ENCODE results near the gene FGFRL1. TPM values are rescaled to one million over a fixed set of nuclear protein-coding genes. Genes with fewer than 3 reads are reported as not detected.

The FGFRL1 gene
- total and polyA plus RNA-seq, 2 of the 13 experiments (the other 11 are each of a cell fraction or from before 2014, with no cell fraction given): 19.1 to 30.6 TPM

DNA sequence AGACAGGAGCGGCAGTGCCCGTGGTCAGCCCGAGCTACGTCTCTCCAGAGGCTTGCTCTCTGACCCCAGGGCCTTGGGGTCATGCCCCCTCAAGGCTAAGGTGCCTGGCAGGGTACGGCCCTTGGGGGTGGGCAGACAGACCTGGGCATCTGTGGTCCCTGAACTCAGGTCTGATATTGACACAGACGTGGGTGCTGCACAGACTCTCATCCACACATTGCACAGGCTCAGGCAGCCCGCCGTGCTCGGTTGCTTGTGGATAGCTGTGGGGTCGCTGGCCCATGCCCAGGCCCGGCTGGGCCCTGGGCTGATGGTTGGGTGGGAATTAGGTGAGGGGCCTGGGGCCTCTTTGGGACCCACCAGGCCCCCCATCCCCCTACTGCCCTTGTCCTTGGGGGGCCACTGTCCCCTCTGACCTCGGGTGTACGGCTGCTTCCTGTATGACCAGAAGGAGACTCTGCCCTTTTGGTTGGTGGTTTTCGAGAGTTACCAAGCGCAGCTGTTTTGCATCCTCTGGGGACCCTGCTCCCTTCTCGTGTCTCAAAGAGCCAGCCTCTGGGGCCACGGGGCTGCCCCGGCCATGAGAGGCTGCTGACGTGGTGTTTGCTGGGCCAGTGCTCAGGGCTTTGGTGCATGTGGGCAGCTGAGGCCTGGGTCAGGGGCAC, 10.1 kb downstream of the FGFRL1 start:
- CTCF ChIA-PET (ENCODE audit: low intra/inter-chr PET ratio, low total read pairs): no interaction called here
- no peak overlapping the region for H3K4me2 ChIP-seq (ENCODE audit: low read depth, low read length)
- no peak for DNase-seq (ENCODE audit: low spot score)
- H3K36me3 ChIP-seq (replicated peaks in 1 of 2; ENCODE audit: control insufficient read depth in 1 of 2, insufficient read depth in 2 of 2, low read length in 2 of 2): peaks cover 8 to 12% of the 10 kb centered on the region in 2 experiments; a peak in 4 of 5 replicates
- H3K4me3 ChIP-seq (replicated peaks in 1 of 3; ENCODE audit: insufficient read depth in 1 of 3, low read depth in 2 of 3, low read length in 3 of 3): no peak overlapping the region
- in situ Hi-C loops (cut with HindIII; ENCODE audit: extremely low pct_ligation_motif_present, low pct_unique_long_range_greater_than_20kb): no loop called here
- no peak overlapping the region for H2AFZ ChIP-seq (ENCODE audit: low read length)
- ATAC-seq: no peak
- no peak overlapping the region for H3K9ac ChIP-seq (ENCODE audit: insufficient read depth, low read depth, low read length)
- no peaks in the 10 kb centered on the region for H3K4me1 ChIP-seq (ENCODE audit: insufficient read depth, low read length)
- no peaks in the 10 kb centered on the region for H3K79me2 ChIP-seq (ENCODE audit: insufficient read depth, low read length)
- intact Hi-C loops (cut with micrococcal nuclease; ENCODE audit: unreplicated experiment): no loop called here
- H3K27ac ChIP-seq (ENCODE audit: extremely low read length, insufficient read depth, low read length): no peak overlapping the region
- 80% methylated on average over 2 of the region's 19 CpGs for WGBS (ENCODE audit: low lambda C conversion rate)
- H4K20me1 ChIP-seq (ENCODE audit: insufficient read depth, low read length): no peaks in the 10 kb centered on the region
- no peaks in the 10 kb centered on the region for H3K27me3 ChIP-seq (ENCODE audit: control insufficient read depth in 1 of 2, insufficient read depth in 2 of 2, low read length in 2 of 2)
- H3K9me3 ChIP-seq (ENCODE audit: low read length): no peaks in the 10 kb centered on the region
- TF ChIP-seq MEIS1 (CRISPR knock-in tag; IDR thresholded peaks at IDR 0.05; ENCODE audit: borderline replicate concordance) (no peak), NFIB (CRISPR knock-in tag; IDR thresholded peaks at IDR 0.05; ENCODE audit: borderline replicate concordance) (no peak), AGO2 (optimal IDR thresholded peaks at IDR 0.05; ENCODE audit: low read depth, low read length) (peak; percentile 36), RBFOX2 (IDR thresholded peaks at IDR 0.05; ENCODE audit: low read depth, low read length) (peak; percentile 5; the same call in 1 of the 2 replicates)
- TF ChIP-seq, protein P1, sequence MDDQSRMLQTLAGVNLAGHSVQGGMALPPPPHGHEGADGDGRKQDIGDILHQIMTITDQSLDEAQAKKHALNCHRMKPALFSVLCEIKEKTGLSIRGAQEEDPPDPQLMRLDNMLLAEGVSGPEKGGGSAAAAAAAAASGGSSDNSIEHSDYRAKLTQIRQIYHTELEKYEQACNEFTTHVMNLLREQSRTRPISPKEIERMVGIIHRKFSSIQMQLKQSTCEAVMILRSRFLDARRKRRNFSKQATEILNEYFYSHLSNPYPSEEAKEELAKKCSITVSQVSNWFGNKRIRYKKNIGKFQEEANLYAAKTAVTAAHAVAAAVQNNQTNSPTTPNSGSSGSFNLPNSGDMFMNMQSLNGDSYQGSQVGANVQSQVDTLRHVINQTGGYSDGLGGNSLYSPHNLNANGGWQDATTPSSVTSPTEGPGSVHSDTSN (CRISPR knock-in tag; IDR thresholded peaks at IDR 0.05; ENCODE audit: borderline replicate concordance): no peak
- FAIRE-seq: no peak
- no TSS peak for BruUV-seq (replicated peaks)
- POLR2A ChIA-PET: no interaction called here

DNA sequence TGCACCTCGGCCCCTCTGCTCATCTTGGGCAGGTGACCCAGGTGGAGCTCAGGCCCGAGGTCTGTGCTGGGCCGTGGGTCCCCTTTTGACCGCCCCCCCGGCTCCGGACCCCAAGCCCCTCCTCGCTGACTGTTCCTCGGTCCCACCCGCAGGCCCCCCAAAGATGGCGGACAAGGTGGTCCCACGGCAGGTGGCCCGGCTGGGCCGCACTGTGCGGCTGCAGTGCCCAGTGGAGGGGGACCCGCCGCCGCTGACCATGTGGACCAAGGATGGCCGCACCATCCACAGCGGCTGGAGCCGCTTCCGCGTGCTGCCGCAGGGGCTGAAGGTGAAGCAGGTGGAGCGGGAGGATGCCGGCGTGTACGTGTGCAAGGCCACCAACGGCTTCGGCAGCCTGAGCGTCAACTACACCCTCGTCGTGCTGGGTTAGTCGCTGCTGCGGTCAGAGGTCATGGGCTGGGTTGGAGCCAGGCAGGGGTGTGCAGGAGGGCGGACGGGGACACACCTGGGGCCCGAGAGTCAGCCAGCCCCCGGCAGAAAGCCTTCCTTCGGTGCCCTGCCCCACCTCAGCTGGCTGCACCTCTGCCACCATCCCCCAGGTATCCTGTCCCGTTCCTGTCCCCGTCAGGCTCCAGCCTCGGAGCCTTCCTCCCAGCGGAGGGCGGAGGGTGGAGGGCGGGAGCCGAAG, 10.8 kb downstream of the FGFRL1 start:
- no TSS peak for BruUV-seq (replicated peaks)
- H4K20me1 ChIP-seq (ENCODE audit: insufficient read depth, low read length): no peaks in the 10 kb centered on the region
- WGBS (ENCODE audit: low lambda C conversion rate): 96% methylated on average over 14 of the region's 46 CpGs
- H3K4me2 ChIP-seq (ENCODE audit: low read depth, low read length): no peak overlapping the region
- H2AFZ ChIP-seq (ENCODE audit: low read length): no peak overlapping the region
- peak; percentile 59 for TF ChIP-seq RBFOX2 (IDR thresholded peaks at IDR 0.05; ENCODE audit: low read depth, low read length)
- TF ChIP-seq ZNF552 (CRISPR knock-in tag; IDR thresholded peaks at IDR 0.05; ENCODE audit: borderline replicate concordance): no peak
- intact Hi-C loops (cut with micrococcal nuclease; ENCODE audit: unreplicated experiment) (no loop called here), in situ Hi-C loops (cut with HindIII; ENCODE audit: extremely low pct_ligation_motif_present, low pct_unique_long_range_greater_than_20kb) (no loop called here)
- H3K4me3 ChIP-seq (replicated peaks in 1 of 3; ENCODE audit: insufficient read depth in 1 of 3, low read depth in 2 of 3, low read length in 3 of 3): no peak overlapping the region
- no peak overlapping the region for H3K27ac ChIP-seq (ENCODE audit: extremely low read length, insufficient read depth, low read length)
- FAIRE-seq (no peak), ATAC-seq (no peak), DNase-seq (ENCODE audit: low spot score) (no peak)
- ChIA-PET POLR2A (no interaction called here), CTCF (ENCODE audit: low intra/inter-chr PET ratio, low total read pairs) (no interaction called here)
- no peaks in the 10 kb centered on the region for H3K9me3 ChIP-seq (ENCODE audit: low read length)
- no peak overlapping the region for H3K9ac ChIP-seq (ENCODE audit: insufficient read depth, low read depth, low read length)
- no peaks in the 10 kb centered on the region for H3K79me2 ChIP-seq (ENCODE audit: insufficient read depth, low read length)
- peaks cover 8 to 12% of the 10 kb centered on the region in 2 experiments; a peak in 4 of 5 replicates for H3K36me3 ChIP-seq (replicated peaks in 1 of 2; ENCODE audit: control insufficient read depth in 1 of 2, insufficient read depth in 2 of 2, low read length in 2 of 2)
- H3K27me3 ChIP-seq (ENCODE audit: control insufficient read depth in 1 of 2, insufficient read depth in 2 of 2, low read length in 2 of 2): no peaks in the 10 kb centered on the region
- no peaks in the 10 kb centered on the region for H3K4me1 ChIP-seq (ENCODE audit: insufficient read depth, low read length)

All from HepG2 (cell line).